ENCODE measurements around the gene ZNF662.

- TF ChIP-seq EZH2phosphoT487 (IDR thresholded peaks at IDR 0.05; ENCODE audit: insufficient read depth, low read depth) = no peak
- no peak for TF ChIP-seq EZH2 (IDR thresholded peaks at IDR 0.05; ENCODE audit: insufficient read depth, poor library complexity, severe bottlenecking)
These were observed 10.4 kb upstream of the ZNF662 start for GRCh38 chr3:42895580-42895868.
